Activated CD4-positive, alpha-beta memory T cell treated with anti-CD3 and anti-CD28 coated beads, Interleukin-2, amount 10 ng/mL, durations not matched to agents 7 days and 5 days (primary cell): ENCODE data around the gene RTN4IP1. TPM values are rescaled to one million over a fixed set of nuclear protein-coding genes. Genes with fewer than 3 reads are reported as not detected.
"Not testable (repeated sequence)": the region's sequence is repeated elsewhere in the genome, so short reads cannot be mapped to it uniquely, and the experiment has no call there.

ENCODE experiments used
- CTCF ChIA-PET: fragments of 350-600 bp; sonication (Branson Sonifier 250); formaldehyde crosslinking; loops from one replicate; lab custom pipeline; 2021; ENCODE audit warnings: antibody characterized with exemption, inconsistent platforms; lab: Charles Lee
- POLR2A ChIA-PET: fragments of 350-600 bp; sonication (Branson Sonifier 250); formaldehyde crosslinking; loops from one replicate; lab custom pipeline; 2021; ENCODE audit warnings: antibody characterized with exemption; lab: Charles Lee
- DNase-seq: peaks from one replicate; pipeline ENCODE4 v3.0.0-alpha.2; 2020
- H3K27ac Mint-ChIP-seq: one replicate; pipeline ENCODE4 v1.8.0; 2021; ENCODE audit warnings: mild to moderate bottlenecking, mixed read lengths
- H3K27me3 Mint-ChIP-seq: one replicate; pipeline ENCODE4 v1.8.0; 2021; ENCODE audit warnings: mixed read lengths
- H3K36me3 Mint-ChIP-seq: one replicate; pipeline ENCODE4 v1.8.0; 2021; ENCODE audit warnings: low read depth, mixed read lengths
- H3K4me1 Mint-ChIP-seq: one replicate; pipeline ENCODE4 v1.8.0; 2021; ENCODE audit warnings: mixed read lengths
- H3K4me3 Mint-ChIP-seq: one replicate; pipeline ENCODE4 v1.8.0; 2021; ENCODE audit warnings: mild to moderate bottlenecking, mixed read lengths
- H3K9me3 Mint-ChIP-seq: one replicate; pipeline ENCODE4 v1.8.0; 2021; ENCODE audit warnings: mixed read lengths
- total RNA-seq, 2 experiments: library from RNA; stranded (reverse); gene quantifications; one replicate each; pipeline ENCODE4 v1.2.3, GENCODE V29; 2021

Gene RTN4IP1
- total RNA-seq, 2 experiments from 2014 or later = 5.8 to 7.7 TPM

- peaks cover 3% of the 10 kb centered on the region for H3K4me1 Mint-ChIP-seq
- ChIA-PET POLR2A (interaction anchor here (0.8 kb wide), 1 partner anchor 61 kb away, joined by 4 read pairs; no protein-coding TSS in a partner anchor), CTCF (interaction anchor here (1.2 to 5.6 kb wide), 2 partner anchors 121 to 124 kb away, joined by 4 to 26 read pairs; no protein-coding TSS in a partner anchor)
- no peak for DNase-seq
- H3K27me3 Mint-ChIP-seq = no peaks in the 10 kb centered on the region
- no peak overlapping the region for H3K4me3 Mint-ChIP-seq
- peaks cover 53% of the 10 kb centered on the region for H3K36me3 Mint-ChIP-seq
- H3K27ac Mint-ChIP-seq = no peak overlapping the region
- H3K9me3 Mint-ChIP-seq = no peaks in the 10 kb centered on the region
These were observed 59.9 kb downstream of the RTN4IP1 start for GRCh38 chr6:106569428-106569827.

DNA sequence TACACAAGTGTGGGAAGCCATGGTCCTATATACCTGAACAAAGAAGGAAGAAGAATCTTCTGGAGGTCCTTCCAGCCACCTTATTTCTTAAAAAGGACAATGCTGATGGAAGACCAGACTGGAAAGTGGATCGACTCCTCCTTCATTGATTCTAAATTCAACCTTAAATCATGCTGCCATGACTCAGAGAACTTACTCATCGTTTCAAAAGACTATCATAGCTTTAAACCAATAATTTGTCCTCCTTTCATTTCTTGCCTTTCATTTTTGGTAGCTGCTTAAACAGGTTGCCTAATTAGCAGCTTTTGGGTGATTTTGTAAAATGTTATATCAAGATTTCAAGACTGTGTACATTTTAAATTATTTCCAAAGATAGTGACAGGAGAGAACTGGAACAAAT lies 60.8 kb downstream of the RTN4IP1 start:
- CTCF ChIA-PET = interaction anchor here (1.2 to 5.6 kb wide), 2 partner anchors 120 to 123 kb away, joined by 4 to 26 read pairs; no protein-coding TSS in a partner anchor
- no peak overlapping the region for H3K4me3 Mint-ChIP-seq
- POLR2A ChIA-PET = interaction anchor here (0.8 kb wide), 1 partner anchor 60 kb away, joined by 4 read pairs; no protein-coding TSS in a partner anchor
- peaks cover 60% of the 10 kb centered on the region for H3K36me3 Mint-ChIP-seq
- no peak for DNase-seq
- no peak overlapping the region for H3K27ac Mint-ChIP-seq
- H3K27me3 Mint-ChIP-seq = no peaks in the 10 kb centered on the region
- no peaks in the 10 kb centered on the region for H3K9me3 Mint-ChIP-seq
- H3K4me1 Mint-ChIP-seq = peaks cover 1% of the 10 kb centered on the region

DNA sequence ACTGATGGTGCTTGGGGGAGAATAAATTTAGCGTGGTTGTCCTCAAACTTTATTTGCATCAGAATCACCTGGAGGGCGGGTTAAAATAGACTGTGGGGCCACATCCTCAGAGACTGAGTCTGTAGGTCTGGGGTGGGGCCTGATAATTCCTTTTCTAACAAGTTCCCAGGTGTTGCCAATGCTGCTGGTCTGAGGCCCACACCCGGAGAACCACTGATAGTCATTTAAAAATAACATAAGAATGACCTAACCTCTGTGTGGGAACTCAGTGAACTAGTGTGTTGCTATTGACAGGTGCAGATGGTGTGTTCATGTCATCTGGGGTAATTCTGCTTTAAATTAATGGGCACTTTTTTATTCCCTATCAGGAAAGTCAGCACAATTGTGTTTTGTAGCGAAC lies 64.8 kb downstream of the RTN4IP1 start:
- Mint-ChIP-seq H3K36me3 (peaks cover 70% of the 10 kb centered on the region), H3K27ac (no peak overlapping the region), H3K4me3 (no peak overlapping the region), H3K4me1 (peaks cover 5% of the 10 kb centered on the region), H3K27me3 (no peaks in the 10 kb centered on the region), H3K9me3 (no peaks in the 10 kb centered on the region)
- ChIA-PET POLR2A (no interaction called here), CTCF (interaction anchor here (1.2 to 6.9 kb wide), 3 partner anchors 51 to 119 kb away, joined by 3 to 146 read pairs (median 4); no protein-coding TSS in a partner anchor)
- DNase-seq = no peak

DNA sequence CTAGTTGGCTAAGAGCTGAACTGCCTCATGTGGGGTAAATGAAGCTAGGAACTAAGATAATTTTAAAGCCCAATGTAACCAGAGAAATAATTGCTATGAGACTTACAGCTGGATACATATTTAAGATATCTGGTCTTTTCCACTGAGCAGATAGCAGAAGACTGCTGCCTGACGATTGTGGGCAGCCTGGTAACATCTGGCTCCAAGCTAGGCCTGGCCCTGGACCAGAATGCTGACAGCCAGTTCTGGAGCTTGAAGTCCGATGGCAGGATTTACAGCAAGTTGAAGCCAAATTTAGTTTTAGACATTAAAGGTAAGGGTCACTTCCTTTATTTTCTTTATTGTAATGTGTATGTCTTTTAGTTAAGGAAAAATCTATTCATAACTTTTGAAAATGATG lies 65.7 kb downstream of the RTN4IP1 start:
- POLR2A ChIA-PET = interaction anchor here (1.1 to 1.3 kb wide), 4 partner anchors 29 to 116 kb away, joined by 3 to 7 read pairs (median 5); no protein-coding TSS in a partner anchor
- no peak overlapping the region for H3K27ac Mint-ChIP-seq
- CTCF ChIA-PET = interaction anchor here (1.0 to 6.9 kb wide), 8 partner anchors 34 to 416 kb away, joined by 3 to 146 read pairs (median 4); no protein-coding TSS in a partner anchor

DNA sequence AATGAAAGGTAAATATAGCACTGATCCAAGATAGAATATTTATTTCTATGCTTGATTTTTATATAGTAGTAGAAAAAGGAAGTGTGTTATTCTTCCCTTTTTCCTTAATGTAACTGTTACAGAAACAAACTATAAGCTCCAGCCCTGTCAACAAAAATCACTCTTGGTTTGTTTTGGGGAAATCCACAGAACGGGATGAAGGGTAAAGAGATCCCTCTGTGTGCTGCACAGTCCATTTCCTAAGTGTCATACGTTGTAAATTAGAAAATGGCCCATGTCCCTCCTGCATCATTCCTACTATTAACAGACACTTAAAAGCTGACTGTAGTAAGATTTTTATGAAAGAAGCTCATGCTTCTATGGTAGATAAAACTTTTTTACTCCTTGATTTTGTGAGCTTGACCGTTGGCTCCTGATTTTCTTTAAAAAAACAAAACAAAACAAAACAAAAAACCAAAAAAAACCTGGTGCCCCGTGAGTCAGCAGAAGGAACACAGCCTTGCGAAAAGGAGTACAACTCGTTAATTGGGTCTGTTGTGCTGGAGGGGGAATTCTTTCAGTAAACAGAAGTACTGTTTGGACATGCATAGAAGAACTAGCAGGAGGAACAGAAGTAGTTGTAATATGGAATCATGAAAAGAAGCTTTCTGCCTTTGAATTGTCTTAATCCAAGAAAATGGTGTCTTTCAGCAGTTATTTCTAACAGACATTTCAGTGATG lies 67.5 kb downstream of the RTN4IP1 start:
- Mint-ChIP-seq H3K4me1 (peaks cover 6% of the 10 kb centered on the region), H3K4me3 (no peak overlapping the region), H3K27ac (no peak overlapping the region), H3K36me3 (peaks cover 72% of the 10 kb centered on the region), H3K9me3 (no peaks in the 10 kb centered on the region), H3K27me3 (no peaks in the 10 kb centered on the region)
- ChIA-PET CTCF (interaction anchor here (0.6 to 6.9 kb wide), 8 partner anchors 21 to 1213 kb away, joined by 3 to 146 read pairs (median 4); no protein-coding TSS in a partner anchor), POLR2A (interaction anchor here (1.3 kb wide), 1 partner anchor 10 kb away, joined by 5 read pairs; no protein-coding TSS in a partner anchor)
- DNase-seq = no peak

More for the DNA sequence above, 65.7 kb downstream of the RTN4IP1 start:
- Mint-ChIP-seq H3K36me3 (peaks cover 73% of the 10 kb centered on the region), H3K27me3 (no peaks in the 10 kb centered on the region), H3K9me3 (no peaks in the 10 kb centered on the region), H3K4me3 (no peak overlapping the region), H3K4me1 (peaks cover 7% of the 10 kb centered on the region)
- DNase-seq = no peak

DNA sequence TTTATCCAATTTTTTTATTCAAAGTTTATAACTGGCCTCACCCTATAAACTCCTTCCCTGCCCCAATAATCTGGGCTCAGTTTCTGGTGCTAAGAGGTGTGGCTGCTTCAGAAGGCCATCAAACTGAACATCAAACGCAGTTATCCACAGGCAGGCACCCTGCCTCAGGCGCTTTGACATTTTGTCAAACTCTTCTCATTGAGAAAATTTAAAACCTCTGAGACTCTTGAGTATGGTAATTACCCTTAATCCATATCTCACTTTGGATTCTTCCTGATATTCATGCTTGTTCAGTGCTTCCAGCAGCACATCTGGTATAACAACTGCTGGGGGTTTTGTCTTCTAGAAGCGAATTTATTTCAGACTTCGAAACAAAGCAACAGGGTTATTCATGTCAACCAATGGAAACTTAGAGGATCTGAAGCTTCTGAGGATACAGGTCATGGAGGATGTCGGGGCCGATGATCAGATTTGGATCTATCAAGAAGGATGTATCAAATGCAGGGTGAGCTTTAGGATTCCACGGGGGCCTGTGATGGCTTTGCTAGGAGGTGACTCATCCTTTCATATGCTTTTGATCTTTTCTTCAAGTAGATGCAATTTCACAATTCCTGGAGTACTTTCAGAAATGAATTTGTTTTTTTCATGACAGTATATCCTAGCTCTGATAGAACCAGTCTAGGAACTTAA lies 68.2 kb downstream of the RTN4IP1 start:
- Mint-ChIP-seq H3K36me3 (peaks cover 72% of the 10 kb centered on the region), H3K27ac (no peak overlapping the region)
- POLR2A ChIA-PET = interaction anchor here (1.3 kb wide), 1 partner anchor 10 kb away, joined by 5 read pairs; no protein-coding TSS in a partner anchor

DNA sequence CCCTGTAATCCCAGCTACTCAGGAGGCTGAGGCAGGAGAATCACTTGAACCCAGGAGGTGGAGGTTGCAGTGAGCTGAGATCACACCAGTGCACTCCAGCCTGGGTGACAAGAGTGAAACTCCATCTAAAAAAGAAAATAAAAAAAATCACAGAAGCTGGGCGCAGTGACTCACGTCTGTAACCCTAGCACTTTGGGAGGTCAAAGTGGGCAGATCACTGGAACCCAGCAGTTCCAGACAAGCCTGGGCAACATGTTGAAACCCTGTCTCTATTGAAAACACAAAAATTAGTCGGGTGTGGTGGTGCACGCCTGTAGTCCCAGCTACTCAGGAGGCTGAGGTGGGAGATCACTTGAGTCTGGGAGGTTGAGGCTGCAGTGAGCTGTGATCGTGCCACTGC lies 69.6 kb downstream of the RTN4IP1 start:
- not testable (repeated sequence) for H3K27ac Mint-ChIP-seq, H3K9me3 Mint-ChIP-seq, DNase-seq, H3K4me3 Mint-ChIP-seq, H3K27me3 Mint-ChIP-seq, H3K4me1 Mint-ChIP-seq
- CTCF ChIA-PET = interaction anchor here (1.0 to 1.3 kb wide), 2 partner anchors 48 to 420 kb away, joined by 4 read pairs; no protein-coding TSS in a partner anchor
- POLR2A ChIA-PET = interaction anchor here (0.7 to 1.4 kb wide), 4 partner anchors 19 to 232 kb away, joined by 3 read pairs; no protein-coding TSS in a partner anchor
- H3K36me3 Mint-ChIP-seq = peaks cover 71% of the 10 kb centered on the region

More for the DNA sequence above, 68.2 kb downstream of the RTN4IP1 start:
- no peaks in the 10 kb centered on the region for H3K9me3 Mint-ChIP-seq
- no peak overlapping the region for H3K4me3 Mint-ChIP-seq
- CTCF ChIA-PET = interaction anchor here (0.9 to 6.9 kb wide), 6 partner anchors 20 to 436 kb away, joined by 3 to 146 read pairs (median 4); no protein-coding TSS in a partner anchor
- peaks cover 6% of the 10 kb centered on the region for H3K4me1 Mint-ChIP-seq
- DNase-seq = no peak
- H3K27me3 Mint-ChIP-seq = no peaks in the 10 kb centered on the region

DNA sequence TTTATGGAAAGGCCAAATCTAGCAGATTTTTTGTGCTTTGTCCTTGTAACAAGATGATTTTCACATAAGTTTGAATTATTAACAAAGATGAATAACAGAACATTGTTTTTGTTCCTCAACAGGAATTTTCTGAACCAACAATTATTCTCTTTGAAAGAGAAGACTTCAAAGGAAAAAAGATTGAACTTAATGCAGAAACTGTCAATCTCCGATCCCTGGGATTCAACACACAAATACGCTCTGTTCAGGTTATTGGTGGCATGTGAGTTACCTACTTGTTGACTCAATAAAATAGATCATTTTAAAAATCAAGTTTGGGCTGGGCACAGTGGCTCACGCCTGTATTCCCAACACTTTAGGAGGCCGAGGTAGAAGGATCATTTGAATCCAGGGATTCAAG lies 70.9 kb downstream of the RTN4IP1 start:
- peaks cover 67% of the 10 kb centered on the region for H3K36me3 Mint-ChIP-seq
- H3K9me3 Mint-ChIP-seq = no peaks in the 10 kb centered on the region
- ChIA-PET CTCF (interaction anchor here (0.7 to 1.6 kb wide), 2 partner anchors 115 to 219 kb away, joined by 3 to 4 read pairs; no protein-coding TSS in a partner anchor), POLR2A (interaction anchor here (1.0 kb wide), 1 partner anchor 46 kb away, joined by 3 read pairs; no protein-coding TSS in a partner anchor)
- DNase-seq = no peak
- H3K4me3 Mint-ChIP-seq = no peak overlapping the region
- peaks cover 11% of the 10 kb centered on the region for H3K4me1 Mint-ChIP-seq
- no peaks in the 10 kb centered on the region for H3K27me3 Mint-ChIP-seq
- H3K27ac Mint-ChIP-seq = no peak overlapping the region

DNA sequence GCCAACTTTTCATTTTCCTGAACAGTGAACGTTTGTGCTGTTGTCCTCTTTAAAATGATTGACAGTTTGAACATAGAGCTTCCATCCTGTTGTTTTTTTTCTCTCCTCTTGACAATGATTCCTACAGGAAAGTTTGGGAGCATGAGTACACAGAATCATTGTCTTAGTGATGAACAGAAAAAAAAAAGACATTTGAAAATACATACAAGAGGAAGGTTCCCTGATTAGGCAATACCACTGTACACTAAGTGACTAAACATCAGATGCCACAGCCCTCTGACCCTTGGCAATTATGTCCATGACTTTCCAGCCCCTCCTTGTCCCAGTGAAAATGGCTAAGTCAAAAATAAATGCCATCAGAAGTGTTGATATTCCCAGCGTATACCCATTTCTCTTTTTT lies 71.5 kb downstream of the RTN4IP1 start:
- no peaks in the 10 kb centered on the region for H3K9me3 Mint-ChIP-seq
- ChIA-PET CTCF (interaction anchor here (0.6 to 1.6 kb wide), 4 partner anchors 111 to 843 kb away, joined by 3 to 4 read pairs (median 3); no protein-coding TSS in a partner anchor), POLR2A (interaction anchor here (1.0 kb wide), 1 partner anchor 46 kb away, joined by 3 read pairs; no protein-coding TSS in a partner anchor)
- DNase-seq = no peak
- H3K27me3 Mint-ChIP-seq = no peaks in the 10 kb centered on the region
- no peak overlapping the region for H3K4me3 Mint-ChIP-seq
- H3K36me3 Mint-ChIP-seq = peaks cover 68% of the 10 kb centered on the region
- H3K4me1 Mint-ChIP-seq = peaks cover 17% of the 10 kb centered on the region
- H3K27ac Mint-ChIP-seq = no peak overlapping the region

- ChIA-PET CTCF (interaction anchor here (0.7 to 2.1 kb wide), 5 partner anchors 10 to 111 kb away, joined by 3 to 18 read pairs (median 4); no protein-coding TSS in a partner anchor), POLR2A (interaction anchor here (0.9 to 1.2 kb wide), 2 partner anchors 16 to 22 kb away, joined by 3 to 4 read pairs; no protein-coding TSS in a partner anchor)
- H3K4me1 Mint-ChIP-seq = peaks cover 26% of the 10 kb centered on the region
- H3K9me3 Mint-ChIP-seq = no peaks in the 10 kb centered on the region
- DNase-seq = no peak
- no peak overlapping the region for H3K27ac Mint-ChIP-seq
- H3K36me3 Mint-ChIP-seq = peaks cover 72% of the 10 kb centered on the region
- H3K4me3 Mint-ChIP-seq = no peak overlapping the region
- H3K27me3 Mint-ChIP-seq = no peaks in the 10 kb centered on the region
These were observed 72.8 kb downstream of the RTN4IP1 start for GRCh38 chr6:106556368-106556960.

GRCh38 chr6:106555767-106556166 lies 73.5 kb downstream of the RTN4IP1 start:
- H3K27ac Mint-ChIP-seq = no peak overlapping the region
- POLR2A ChIA-PET = interaction anchor here (1.2 to 4.2 kb wide), 2 partner anchors 21 to 35 kb away, joined by 4 to 27 read pairs; no protein-coding TSS in a partner anchor
- H3K4me3 Mint-ChIP-seq = no peak overlapping the region
- no peaks in the 10 kb centered on the region for H3K27me3 Mint-ChIP-seq
- peaks cover 72% of the 10 kb centered on the region for H3K36me3 Mint-ChIP-seq
- no peak for DNase-seq
- peaks cover 3% of the 10 kb centered on the region for H3K9me3 Mint-ChIP-seq
- CTCF ChIA-PET = interaction anchor here (0.7 to 2.1 kb wide), 2 partner anchors 16 to 44 kb away, joined by 3 to 18 read pairs; no protein-coding TSS in a partner anchor
- peaks cover 25% of the 10 kb centered on the region for H3K4me1 Mint-ChIP-seq
